ENCODE measurements around the gene PARP15. TPM values are rescaled to one million over a fixed set of nuclear protein-coding genes. Genes with fewer than 3 reads are reported as not detected.

The PARP15 gene
- total and polyA plus RNA-seq, 2 experiments from 2014 or later, result 0.39 to 0.87 TPM

DNA sequence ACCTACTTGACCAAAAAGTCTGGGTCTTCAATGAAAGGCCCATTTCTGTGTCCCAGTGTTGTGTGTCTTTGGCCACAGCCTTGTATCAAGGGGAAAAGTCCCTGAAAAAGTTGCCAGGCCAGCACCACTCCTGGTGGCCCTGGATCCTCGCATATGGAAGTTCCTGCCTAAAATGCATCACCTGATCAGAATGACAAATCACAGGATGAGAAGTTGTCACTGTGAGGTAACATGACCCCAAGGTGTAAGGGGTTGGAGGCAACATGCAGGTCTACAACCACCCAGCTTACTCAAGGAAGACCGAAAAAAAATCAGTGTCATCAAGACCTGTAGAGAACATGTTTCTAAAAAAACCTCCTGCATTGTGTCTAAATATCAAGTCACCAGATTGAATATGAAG is 25.6 kb downstream of the PARP15 start:
- Histone ChIP-seq H3K79me2 (replicated peaks; ENCODE audit: insufficient read depth) (no peaks in the 10 kb centered on the region), H3K27me3 (ENCODE audit: insufficient read depth) (no peaks in the 10 kb centered on the region), H3K27ac (ENCODE audit: low read depth) (no peak overlapping the region), H3K4me3 (no peak overlapping the region), H3F3A (replicated peaks; ENCODE audit: low read depth) (no peaks in the 10 kb centered on the region), H2AFZ (peak overlapping the region; percentile 49; the same call in 1 of the 2 replicates), H3K36me3 (ENCODE audit: insufficient read depth) (no peaks in the 10 kb centered on the region), H4K20me1 (replicated peaks; ENCODE audit: insufficient read depth) (no peaks in the 10 kb centered on the region), H3K4me2 (no peak overlapping the region), H3K9me2 (ENCODE audit: insufficient read depth) (0 out of 2 replicates have a peak, but pooled peaks cover 7% of the 10 kb centered on the region), H3K4me1 (ENCODE audit: insufficient read depth) (peaks cover 6% of the 10 kb centered on the region; the same call in 1 of the 2 replicates)
- no peak overlapping the region for H3K27ac Mint-ChIP-seq
- H3K4me3 Mint-ChIP-seq, result no peak overlapping the region
- no peaks in the 10 kb centered on the region for H3K27me3 Mint-ChIP-seq (ENCODE audit: insufficient read depth, low read depth, poor library complexity)
- ATAC-seq, result no peak
- H3K9me3 Mint-ChIP-seq, result no peaks in the 10 kb centered on the region
- peaks cover 5% of the 10 kb centered on the region; the same call in 2 of the 3 replicates for H3K4me1 Mint-ChIP-seq
- no peak for TF ChIP-seq EZH2phosphoT487 (IDR thresholded peaks at IDR 0.05; ENCODE audit: unreplicated experiment)
- no peak for TF ChIP-seq ZNF114 (CRISPR knock-in tag; IDR thresholded peaks at IDR 0.05)
- TF ChIP-seq NANOG (IDR thresholded peaks at IDR 0.05; ENCODE audit: borderline replicate concordance), result no peak
- TF ChIP-seq JUNB (IDR thresholded peaks at IDR 0.05; ENCODE audit: unreplicated experiment), result no peak
- TF ChIP-seq, protein P1, sequence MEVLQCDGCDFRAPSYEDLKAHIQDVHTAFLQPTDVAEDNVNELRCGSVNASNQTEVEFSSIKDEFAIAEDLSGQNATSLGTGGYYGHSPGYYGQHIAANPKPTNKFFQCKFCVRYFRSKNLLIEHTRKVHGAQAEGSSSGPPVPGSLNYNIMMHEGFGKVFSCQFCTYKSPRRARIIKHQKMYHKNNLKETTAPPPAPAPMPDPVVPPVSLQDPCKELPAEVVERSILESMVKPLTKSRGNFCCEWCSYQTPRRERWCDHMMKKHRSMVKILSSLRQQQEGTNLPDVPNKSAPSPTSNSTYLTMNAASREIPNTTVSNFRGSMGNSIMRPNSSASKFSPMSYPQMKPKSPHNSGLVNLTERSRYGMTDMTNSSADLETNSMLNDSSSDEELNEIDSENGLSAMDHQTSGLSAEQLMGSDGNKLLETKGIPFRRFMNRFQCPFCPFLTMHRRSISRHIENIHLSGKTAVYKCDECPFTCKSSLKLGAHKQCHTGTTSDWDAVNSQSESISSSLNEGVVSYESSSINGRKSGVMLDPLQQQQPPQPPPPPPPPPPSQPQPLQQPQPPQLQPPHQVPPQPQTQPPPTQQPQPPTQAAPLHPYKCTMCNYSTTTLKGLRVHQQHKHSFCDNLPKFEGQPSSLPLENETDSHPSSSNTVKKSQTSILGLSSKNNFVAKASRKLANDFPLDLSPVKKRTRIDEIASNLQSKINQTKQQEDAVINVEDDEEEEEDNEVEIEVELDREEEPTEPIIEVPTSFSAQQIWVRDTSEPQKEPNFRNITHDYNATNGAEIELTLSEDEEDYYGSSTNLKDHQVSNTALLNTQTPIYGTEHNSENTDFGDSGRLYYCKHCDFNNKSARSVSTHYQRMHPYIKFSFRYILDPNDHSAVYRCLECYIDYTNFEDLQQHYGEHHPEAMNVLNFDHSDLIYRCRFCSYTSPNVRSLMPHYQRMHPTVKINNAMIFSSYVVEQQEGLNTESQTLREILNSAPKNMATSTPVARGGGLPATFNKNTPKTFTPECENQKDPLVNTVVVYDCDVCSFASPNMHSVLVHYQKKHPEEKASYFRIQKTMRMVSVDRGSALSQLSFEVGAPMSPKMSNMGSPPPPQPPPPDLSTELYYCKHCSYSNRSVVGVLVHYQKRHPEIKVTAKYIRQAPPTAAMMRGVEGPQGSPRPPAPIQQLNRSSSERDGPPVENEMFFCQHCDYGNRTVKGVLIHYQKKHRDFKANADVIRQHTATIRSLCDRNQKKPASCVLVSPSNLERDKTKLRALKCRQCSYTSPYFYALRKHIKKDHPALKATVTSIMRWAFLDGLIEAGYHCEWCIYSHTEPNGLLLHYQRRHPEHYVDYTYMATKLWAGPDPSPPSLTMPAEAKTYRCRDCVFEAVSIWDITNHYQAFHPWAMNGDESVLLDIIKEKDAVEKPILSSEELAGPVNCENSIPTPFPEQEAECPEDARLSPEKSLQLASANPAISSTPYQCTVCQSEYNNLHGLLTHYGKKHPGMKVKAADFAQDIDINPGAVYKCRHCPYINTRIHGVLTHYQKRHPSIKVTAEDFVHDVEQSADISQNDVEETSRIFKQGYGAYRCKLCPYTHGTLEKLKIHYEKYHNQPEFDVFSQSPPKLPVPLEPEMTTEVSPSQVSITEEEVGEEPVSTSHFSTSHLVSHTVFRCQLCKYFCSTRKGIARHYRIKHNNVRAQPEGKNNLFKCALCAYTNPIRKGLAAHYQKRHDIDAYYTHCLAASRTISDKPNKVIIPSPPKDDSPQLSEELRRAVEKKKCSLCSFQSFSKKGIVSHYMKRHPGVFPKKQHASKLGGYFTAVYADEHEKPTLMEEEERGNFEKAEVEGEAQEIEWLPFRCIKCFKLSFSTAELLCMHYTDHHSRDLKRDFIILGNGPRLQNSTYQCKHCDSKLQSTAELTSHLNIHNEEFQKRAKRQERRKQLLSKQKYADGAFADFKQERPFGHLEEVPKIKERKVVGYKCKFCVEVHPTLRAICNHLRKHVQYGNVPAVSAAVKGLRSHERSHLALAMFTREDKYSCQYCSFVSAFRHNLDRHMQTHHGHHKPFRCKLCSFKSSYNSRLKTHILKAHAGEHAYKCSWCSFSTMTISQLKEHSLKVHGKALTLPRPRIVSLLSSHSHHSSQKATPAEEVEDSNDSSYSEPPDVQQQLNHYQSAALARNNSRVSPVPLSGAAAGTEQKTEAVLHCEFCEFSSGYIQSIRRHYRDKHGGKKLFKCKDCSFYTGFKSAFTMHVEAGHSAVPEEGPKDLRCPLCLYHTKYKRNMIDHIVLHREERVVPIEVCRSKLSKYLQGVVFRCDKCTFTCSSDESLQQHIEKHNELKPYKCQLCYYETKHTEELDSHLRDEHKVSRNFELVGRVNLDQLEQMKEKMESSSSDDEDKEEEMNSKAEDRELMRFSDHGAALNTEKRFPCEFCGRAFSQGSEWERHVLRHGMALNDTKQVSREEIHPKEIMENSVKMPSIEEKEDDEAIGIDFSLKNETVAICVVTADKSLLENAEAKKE (CRISPR knock-in tag; IDR thresholded peaks at IDR 0.05), result no peak
- TF ChIP-seq ZNF331 (CRISPR knock-in tag; IDR thresholded peaks at IDR 0.05; ENCODE audit: low read depth), result no peak
- no peak for TF ChIP-seq CREB1 (CRISPR knock-in tag; IDR thresholded peaks at IDR 0.05; ENCODE audit: low read depth)
- no peak for TF ChIP-seq EZH2 (IDR thresholded peaks at IDR 0.05; ENCODE audit: low read depth, unreplicated experiment)
- TF ChIP-seq, protein P2, sequence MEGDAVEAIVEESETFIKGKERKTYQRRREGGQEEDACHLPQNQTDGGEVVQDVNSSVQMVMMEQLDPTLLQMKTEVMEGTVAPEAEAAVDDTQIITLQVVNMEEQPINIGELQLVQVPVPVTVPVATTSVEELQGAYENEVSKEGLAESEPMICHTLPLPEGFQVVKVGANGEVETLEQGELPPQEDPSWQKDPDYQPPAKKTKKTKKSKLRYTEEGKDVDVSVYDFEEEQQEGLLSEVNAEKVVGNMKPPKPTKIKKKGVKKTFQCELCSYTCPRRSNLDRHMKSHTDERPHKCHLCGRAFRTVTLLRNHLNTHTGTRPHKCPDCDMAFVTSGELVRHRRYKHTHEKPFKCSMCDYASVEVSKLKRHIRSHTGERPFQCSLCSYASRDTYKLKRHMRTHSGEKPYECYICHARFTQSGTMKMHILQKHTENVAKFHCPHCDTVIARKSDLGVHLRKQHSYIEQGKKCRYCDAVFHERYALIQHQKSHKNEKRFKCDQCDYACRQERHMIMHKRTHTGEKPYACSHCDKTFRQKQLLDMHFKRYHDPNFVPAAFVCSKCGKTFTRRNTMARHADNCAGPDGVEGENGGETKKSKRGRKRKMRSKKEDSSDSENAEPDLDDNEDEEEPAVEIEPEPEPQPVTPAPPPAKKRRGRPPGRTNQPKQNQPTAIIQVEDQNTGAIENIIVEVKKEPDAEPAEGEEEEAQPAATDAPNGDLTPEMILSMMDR (conservative IDR thresholded peaks at IDR 0.05; ENCODE audit: low read depth in 2 of 2), result no peak
- TF ChIP-seq, protein P3, sequence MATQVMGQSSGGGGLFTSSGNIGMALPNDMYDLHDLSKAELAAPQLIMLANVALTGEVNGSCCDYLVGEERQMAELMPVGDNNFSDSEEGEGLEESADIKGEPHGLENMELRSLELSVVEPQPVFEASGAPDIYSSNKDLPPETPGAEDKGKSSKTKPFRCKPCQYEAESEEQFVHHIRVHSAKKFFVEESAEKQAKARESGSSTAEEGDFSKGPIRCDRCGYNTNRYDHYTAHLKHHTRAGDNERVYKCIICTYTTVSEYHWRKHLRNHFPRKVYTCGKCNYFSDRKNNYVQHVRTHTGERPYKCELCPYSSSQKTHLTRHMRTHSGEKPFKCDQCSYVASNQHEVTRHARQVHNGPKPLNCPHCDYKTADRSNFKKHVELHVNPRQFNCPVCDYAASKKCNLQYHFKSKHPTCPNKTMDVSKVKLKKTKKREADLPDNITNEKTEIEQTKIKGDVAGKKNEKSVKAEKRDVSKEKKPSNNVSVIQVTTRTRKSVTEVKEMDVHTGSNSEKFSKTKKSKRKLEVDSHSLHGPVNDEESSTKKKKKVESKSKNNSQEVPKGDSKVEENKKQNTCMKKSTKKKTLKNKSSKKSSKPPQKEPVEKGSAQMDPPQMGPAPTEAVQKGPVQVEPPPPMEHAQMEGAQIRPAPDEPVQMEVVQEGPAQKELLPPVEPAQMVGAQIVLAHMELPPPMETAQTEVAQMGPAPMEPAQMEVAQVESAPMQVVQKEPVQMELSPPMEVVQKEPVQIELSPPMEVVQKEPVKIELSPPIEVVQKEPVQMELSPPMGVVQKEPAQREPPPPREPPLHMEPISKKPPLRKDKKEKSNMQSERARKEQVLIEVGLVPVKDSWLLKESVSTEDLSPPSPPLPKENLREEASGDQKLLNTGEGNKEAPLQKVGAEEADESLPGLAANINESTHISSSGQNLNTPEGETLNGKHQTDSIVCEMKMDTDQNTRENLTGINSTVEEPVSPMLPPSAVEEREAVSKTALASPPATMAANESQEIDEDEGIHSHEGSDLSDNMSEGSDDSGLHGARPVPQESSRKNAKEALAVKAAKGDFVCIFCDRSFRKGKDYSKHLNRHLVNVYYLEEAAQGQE (IDR thresholded peaks at IDR 0.05; ENCODE audit: unreplicated experiment), result no peak
- TF ChIP-seq, protein P4, sequence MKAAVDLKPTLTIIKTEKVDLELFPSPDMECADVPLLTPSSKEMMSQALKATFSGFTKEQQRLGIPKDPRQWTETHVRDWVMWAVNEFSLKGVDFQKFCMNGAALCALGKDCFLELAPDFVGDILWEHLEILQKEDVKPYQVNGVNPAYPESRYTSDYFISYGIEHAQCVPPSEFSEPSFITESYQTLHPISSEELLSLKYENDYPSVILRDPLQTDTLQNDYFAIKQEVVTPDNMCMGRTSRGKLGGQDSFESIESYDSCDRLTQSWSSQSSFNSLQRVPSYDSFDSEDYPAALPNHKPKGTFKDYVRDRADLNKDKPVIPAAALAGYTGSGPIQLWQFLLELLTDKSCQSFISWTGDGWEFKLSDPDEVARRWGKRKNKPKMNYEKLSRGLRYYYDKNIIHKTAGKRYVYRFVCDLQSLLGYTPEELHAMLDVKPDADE (IDR thresholded peaks at IDR 0.05), result no peak
- no peak for TF ChIP-seq POLR2AphosphoS5 (IDR thresholded peaks at IDR 0.05; ENCODE audit: low read depth)
- no peak for TF ChIP-seq STAT1 (IDR thresholded peaks at IDR 0.05; ENCODE audit: unreplicated experiment)
- H3K36me3 Mint-ChIP-seq (ENCODE audit: low read depth), result no peaks in the 10 kb centered on the region
- no peak for DNase-seq (ENCODE audit: low spot score)
